Activated T-helper 1 cell treated with Interleukin-2 at 50 U/mL for 16 hours (primary cell): ENCODE measurements around the gene SRPX.

ENCODE experiments used
- DNase-seq: peaks from one replicate; pipeline ENCODE4 v3.0.0-alpha.2; 2020; ENCODE audit warnings: low read depth

SRPX gene

DNA sequence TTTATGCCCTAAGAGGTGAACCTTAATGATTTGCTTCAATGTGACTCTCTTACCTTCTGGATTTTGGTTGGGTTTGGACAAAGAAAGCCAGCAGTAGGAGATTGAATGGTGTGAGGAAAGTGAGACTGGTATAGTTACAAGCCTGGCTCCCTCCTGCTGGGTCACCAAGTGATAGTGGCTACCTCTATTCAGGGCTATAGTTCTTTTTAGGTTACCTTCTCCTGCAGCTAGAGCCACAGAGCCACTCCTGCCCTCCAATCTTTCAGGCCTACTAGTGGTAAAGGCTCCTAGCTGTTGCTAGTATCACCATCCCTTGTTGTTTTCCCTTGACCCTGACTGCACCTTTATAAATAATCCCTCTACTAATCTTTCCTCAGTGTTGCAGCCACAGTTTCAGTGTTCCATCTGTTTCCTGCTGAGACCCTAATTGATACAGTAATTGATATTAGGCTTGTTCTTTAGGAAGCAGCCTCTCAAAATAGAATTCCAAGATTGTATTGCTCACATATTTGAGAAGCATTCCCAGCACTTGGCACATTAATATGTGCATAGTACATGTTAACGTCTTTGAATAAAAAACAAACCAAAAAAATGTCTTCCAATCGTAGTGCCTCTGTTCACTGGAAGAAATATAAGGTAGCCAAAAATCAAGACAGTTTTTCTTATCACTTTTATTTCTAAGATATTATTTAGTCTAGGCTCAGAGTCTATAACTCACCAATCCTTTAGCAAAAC, 82.3 kb downstream of the SRPX start:
- DNase-seq: no peak

GRCh38 chrX:38129366-38129765, 91.3 kb downstream of the SRPX start:
- DNase-seq: no peak

DNA sequence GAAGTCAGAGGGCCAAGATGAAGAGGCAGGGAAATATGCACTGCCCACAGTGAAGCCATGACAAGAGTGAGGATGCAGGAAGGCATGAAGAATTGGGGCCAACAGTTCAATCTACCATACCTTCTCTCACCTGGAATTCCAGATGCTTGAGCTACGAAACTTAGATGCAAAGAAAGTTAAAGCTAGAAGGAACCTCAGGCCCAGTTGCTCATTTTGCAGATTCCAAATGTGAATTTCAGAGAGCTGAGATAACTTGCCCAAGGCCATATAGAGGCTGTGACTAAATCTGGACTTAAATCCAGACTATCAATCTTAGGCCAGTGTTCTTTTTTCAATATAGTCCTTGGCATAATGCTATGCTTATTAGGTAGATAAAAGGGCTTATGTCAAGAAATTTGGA, 92.7 kb downstream of the SRPX start:
- no peak for DNase-seq

GRCh38 chrX:38126179-38126578, 94.5 kb downstream of the SRPX start:
- DNase-seq: no peak

DNA sequence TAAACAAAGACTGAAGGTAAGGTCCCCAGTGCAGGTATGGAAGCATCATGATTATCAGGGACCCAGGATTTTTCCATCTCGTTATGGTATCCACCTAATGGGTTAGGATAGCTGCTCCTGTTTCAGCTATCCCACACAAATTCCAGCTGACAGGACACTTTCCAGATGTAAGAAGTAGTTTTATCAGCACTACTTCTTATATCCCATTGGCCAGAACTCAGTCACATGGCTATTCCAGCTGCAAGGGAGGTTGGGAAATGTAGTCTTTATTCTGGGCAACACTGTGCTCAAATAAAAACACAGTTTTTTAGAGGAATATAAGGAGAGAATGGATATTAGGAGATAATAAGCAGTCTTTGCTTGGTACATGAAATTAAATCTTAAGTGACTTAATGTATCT, 96.7 kb downstream of the SRPX start:
- DNase-seq: no peak

DNA sequence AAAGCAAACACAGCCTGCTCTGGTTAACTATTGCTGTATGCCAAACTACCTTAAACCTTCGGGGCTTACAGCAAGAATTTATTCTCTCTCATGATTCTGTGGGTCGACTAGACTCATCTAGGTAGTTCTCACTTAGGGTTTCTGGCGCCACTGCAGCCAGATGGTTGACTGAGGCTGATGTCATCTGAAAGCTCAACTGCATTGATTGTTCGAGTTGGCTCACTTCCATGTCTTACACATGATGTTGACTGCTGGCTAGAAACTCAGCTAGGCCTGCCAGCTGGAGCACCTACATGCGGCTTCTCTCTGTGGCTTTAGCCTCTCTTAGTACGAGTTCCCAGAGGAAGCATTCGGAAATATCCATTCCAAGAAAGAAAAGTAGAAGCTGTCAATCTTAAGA, 103.2 kb downstream of the SRPX start:
- no peak for DNase-seq

GRCh38 chrX:38116706-38117105, 104.0 kb downstream of the SRPX start:
- DNase-seq: no peak

- DNase-seq: no peak
Measured at GRCh38 chrX:38112566-38112965, 108.1 kb downstream of the SRPX start.

GRCh38 chrX:38111196-38111595, 109.5 kb downstream of the SRPX start:
- no peak for DNase-seq

DNA sequence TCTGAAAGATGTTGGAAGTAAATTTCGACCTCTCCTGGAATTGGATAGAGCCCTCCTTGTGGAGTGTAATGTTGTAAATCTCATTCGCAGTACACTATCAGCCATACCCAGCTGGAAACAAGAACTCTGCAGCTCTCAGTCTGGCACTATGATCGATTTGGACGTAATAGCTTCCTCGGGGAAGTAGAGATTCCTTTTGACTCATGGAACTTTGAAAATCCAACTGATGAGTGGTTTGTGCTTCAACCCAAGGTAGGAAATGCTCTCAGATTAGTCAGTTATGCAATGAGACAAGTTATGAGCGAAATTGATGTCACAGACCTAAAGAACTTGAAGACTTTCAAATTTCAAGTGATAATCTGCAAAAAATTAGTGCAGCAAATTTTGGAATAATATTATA, 110.4 kb downstream of the SRPX start:
- no peak for DNase-seq

DNA sequence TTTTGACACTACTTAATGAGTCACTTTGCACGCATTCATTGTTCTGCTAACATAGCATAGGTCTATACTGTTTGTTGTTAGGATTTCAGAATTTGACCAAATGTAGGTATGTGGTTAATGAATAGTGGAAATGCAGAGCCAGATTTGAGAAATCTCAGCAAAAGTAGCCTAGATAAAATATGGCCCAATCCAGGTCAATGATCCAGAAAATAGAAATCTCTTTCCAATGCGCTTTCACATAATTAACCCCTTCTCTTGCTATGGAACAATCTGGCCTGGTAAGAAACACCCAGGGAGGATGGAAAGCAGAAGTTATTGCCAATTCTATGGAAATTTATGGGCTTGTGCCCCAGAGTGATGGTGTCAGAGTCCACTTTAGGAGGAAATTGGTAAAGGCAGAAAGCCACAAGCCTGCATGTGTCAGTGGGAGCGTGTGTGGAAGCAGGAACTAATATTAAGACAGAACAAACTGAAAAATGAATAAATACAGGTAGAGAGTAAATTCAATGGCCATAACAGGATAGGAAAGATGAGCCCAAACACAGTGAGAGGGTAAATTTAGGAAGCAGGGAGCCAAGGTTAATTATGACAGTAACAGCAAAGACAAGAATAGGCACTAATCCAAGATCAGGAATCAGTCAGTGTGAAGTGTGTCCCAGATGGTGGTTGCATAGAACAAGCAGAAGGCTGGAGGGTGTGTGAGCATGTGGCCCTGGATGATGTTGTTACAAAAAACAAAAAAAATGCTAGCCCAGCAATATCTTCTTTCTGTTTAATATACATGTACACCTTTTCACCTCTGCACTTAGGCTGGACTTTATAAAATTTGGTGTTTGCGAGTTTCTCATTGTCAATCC, 111.4 kb downstream of the SRPX start:
- DNase-seq: no peak

DNA sequence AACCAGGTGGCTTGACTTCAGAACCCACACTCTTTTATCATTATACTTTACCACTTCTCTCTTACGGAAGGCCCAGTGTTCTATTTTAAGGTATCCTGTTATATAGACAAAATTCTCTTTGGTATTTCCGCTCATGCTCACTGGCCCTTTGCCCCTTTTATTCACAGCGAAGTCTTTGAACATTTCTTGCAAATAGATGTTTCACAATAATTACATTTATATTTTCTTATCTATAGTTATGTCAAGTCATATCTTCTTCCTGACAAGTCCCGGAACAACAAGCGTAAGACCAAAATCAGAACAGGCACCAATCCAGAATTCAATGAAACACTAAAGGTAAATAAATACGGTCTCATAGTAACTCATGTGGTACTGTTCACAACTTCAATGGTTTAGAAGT, 112.3 kb downstream of the SRPX start:
- no peak for DNase-seq

- no peak for DNase-seq
Measured at GRCh38 chrX:38106991-38107655, 113.5 kb downstream of the SRPX start.

DNA sequence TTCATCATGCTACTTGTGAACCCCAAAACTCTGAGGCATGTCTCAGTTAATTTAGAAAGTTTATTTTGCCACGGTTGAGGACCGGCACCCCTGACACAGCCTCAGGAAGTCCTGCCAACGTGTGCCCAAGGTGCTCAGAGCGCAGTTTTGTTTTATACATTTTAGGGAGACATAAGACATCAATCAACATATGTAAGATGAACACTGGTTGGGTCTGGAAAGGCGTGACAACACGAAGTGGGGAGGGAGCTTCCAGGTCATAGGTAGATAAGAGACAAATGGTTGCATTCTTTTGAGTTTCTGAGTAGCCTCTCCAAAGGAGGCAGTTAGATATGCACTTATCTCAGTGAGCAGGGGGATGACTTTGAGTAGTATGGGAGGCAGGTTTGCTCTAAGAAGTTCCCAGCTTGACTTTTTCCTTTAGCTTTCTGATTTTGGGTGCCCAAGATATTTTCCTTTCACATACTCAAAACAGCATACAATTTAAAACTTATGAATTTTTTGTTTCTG, 115.4 kb downstream of the SRPX start:
- no peak for DNase-seq

DNA sequence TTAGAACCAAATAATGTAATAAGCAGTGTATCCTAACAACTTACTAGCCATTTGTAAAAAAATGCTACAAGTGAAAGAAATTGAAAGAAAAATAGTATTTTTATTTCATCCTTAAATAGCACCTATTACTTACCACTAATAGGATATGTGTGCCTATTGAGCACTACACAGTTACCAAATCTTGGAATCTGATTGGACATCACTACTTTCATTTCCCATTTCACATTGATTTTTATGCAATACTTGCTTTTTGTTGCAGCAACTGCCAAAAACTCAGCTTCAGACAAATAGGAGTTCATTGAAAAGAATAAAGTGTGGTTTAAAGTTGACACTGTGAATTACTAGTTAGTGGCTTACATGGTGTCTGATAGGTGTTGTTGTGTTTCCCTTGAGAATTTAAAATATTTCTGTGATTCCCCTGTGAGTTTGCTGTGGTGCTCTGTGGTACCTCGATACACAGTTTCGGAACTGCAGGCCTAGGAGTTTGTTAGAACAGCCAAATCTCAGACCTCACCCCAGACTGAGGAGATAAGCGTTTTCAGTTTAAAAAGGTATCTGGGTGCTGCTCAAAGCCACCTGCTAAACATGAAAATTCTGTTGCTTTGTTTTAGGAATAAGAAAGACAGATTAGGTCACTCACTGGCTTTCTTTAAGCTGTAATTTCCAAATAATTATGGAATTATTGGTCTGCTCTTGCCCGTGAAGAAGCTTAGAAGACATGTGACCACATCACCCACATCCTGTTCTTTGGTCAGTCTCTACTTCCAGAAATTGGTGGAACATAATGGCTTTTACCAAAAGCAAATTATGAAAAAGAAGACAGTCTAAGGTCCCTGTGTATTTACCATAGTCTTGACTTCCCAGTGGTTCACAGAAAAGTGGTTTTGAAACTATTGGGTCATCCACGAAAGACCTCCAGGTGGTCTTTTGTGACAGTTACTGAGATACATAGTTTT, 116.5 kb downstream of the SRPX start:
- DNase-seq: no peak

DNA sequence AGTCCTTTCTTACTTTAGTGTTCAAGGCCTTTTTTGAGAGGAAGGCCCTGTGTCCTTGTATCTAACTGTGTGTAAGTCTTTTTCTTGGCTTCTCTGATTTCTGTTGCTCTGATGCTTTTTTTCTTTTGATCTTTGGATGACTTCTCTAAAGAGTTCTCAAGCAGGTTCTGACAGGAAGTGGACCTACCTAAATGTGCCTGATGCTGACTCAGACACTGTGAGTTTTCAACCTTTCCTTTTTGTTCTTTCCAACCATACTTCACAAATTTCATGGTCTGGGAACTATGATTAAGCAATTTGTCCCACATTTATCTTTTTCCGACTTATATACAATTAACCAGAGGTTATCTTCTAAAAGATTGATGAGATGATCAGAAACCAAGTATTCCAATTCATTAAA, 117.8 kb downstream of the SRPX start:
- no peak for DNase-seq

DNA sequence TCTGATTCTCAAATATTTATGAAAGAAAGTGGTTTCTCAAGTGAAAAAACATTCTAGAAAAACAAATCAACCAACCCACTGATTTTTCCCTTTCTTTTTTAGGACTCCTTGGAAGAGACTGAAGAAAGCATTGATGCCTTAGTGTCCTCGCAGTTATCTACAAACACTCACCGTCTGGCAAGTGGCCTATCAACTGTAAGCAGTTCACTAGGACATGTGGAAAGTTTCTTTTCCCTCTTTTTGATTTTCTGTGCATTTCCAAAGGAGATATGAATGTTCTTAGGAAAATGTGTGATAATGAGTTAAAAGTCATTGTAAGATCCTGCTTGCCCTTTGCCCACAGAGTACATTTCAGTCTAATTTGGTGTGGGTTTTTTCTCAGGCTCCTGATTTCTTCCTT, 118.4 kb downstream of the SRPX start:
- DNase-seq: no peak

DNA sequence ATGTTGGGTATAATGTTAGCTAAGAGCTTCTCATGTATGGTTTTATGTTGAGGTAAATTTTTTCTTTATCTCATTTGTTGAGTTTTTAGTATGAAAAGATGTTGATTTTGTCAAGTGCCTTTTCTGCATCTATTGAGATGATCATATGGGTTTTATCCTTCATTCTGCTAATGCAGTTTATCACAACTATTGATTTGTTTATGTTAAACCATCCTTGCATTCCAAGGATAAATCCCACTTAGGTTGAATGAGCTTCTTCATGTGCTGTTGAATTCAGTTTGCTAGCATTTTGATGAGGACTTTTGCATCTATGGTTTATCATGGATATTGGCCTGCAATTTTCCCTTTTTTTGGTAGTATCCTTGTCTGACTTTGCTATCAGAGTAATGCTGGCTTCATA, 121.0 kb downstream of the SRPX start:
- DNase-seq: no peak
